GM18517 (cell line): ENCODE measurements around the gene ZNF407.

Source experiments
- ATAC-seq: cut with Tn5 transposase; IDR thresholded peaks from one replicate; pipeline ENCODE4 v1.9.1; 2021; ENCODE audit warnings: mild to moderate bottlenecking, moderate library complexity; ENCODE audit not compliant: unreplicated experiment

ZNF407 gene

DNA sequence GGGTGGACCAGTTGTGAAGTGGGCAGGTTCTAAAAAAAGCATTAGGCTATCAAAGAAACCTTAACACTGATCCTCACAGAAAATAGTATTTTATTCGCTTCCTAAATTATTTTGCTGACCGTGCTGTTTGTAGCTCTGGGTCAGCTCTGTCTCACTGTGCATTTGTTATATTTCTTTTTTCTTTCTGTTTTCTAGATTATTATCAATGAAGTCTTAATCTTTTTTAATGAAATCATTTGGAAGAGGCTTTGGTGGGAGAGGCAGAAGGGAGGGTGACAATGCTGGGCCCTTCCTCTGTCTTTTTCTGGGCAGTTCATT lies 397.7 kb downstream of the ZNF407 start:
- ATAC-seq, result no peak

DNA sequence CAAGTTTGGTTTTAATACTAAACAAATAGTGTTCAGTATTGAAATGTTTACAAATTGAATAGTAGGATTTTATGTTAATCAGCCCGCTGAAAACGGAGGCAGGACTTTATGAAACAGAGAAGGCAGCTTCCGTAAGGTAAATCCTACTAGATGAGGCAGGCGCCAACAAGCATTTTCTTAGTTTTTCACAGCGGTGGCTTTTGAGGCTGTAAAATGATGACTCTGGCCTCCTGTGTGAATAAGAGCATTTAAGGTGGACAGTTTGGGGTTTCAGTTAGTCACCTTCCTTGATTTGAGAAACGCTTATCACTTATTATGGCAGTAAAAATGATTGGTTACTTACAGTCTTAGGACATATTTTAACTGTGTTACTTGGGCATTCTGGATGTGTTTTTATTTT lies 398.4 kb downstream of the ZNF407 start:
- ATAC-seq, result no peak

DNA sequence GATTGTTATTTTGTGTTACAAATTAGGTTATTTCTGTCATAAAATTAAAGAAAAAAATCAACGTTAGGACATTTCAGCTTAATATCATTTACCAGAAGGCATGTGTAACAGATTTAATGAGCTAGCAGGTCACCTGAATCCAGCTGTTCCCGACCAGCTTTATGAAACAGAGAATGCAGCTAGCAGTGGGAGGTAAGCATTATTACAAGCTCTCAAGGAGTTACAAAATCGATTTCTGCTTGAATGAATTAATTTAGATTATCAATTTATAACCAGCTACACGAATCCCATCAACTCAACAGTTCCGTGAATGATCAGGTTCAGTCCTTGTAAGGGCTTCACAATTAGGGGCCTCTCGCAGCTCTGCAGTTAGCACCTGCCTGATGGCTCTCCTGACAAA lies 399.3 kb downstream of the ZNF407 start:
- no peak for ATAC-seq

DNA sequence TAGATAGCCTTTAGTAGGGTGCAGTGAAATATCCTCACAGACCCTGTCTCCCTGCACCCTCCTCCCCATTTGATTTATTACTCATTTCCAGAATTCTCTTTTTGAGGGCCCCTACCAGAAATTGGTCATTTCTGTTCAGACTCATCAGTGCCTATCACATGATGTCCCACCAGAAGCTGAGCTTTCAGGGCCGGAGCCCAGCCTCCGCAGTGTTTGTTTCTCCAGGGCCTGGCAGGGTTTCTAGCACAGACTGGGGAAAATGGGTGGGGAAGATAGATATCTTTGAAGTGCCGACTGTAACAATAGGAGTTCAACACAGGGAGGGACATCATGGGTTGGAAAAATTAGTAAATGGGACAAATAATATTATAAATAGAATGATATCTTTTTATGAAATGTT lies 403.2 kb downstream of the ZNF407 start:
- ATAC-seq, result no peak

DNA sequence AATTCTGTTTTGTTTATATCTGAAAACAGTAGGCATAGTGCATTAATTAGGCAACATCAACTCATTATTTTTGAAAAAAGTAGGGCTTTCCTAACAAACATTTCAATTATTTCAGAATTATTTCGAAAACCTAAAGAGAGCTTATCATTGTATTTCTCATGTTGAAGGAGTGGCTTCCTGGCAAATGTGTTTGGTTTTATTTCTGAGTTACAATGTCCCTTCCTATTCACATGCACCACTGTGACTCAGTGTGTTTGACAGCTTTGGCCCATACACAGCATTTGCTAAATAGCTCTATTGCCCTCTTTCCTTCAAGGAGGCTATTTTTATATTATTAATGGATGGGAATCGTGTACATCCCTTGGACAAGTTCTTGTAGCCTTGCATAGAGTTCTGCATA lies 405.4 kb downstream of the ZNF407 start:
- ATAC-seq, result no peak

DNA sequence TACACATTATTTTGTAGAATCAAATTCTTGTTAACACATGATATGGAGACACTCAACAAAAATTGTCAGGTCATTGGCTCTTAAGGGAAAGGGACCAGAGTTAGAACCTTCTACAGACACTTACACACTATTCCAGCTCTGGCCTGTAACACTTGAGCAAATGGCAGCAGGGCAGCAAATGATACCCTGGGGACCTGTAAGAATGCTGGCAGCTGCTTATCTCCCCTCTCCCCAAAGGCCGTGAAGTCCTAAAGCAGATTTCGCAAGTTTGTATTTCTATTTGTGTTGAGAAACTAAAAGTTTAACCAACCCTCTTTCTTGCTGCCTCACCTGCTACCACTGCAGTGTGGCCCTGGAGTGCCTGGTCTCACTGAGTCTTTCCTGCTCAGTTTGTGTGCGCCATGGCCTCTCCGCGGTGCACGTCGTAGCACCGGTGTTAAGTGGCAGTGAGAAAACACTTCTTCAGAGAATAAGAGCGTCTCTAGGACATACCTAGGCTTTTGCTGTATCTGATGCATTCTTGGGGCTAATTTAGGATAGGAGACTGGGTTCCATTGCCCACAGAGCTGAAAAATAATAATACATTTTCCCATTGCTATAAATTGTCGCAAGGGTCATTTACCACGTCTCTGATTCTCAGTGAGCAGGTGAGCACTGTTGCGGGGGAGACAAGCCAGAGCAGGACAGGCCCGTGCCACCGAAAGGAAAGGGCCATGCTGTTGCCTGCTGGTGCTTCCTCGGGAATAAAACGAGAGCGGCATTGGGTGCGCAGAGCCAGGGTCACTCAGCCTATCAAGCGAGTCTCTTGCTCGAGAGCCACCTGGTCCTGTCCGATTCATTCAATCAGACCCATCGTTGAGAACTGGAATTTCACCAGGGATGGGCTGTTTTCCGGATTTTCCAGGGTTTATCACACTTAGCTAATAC lies 406.4 kb downstream of the ZNF407 start:
- no peak for ATAC-seq

DNA sequence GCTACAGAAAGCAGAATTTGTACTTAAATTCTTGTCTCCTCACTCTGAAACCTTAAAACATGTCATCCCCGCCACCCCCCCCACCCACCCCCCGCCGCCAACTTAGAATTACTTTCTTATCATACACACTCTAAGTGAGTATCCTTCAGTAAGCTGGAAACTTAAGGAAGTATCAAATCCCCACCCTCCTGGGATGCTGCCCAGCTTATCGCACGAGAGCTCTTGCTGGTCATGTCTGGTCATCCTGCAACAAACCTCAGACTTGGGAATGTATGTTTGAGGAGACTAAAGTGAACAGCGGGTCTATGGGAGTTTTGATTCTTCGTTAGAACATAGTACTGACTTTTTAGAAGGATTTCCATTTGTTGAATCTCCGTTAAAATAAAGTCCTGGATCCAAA lies 408.0 kb downstream of the ZNF407 start:
- no peak for ATAC-seq

DNA sequence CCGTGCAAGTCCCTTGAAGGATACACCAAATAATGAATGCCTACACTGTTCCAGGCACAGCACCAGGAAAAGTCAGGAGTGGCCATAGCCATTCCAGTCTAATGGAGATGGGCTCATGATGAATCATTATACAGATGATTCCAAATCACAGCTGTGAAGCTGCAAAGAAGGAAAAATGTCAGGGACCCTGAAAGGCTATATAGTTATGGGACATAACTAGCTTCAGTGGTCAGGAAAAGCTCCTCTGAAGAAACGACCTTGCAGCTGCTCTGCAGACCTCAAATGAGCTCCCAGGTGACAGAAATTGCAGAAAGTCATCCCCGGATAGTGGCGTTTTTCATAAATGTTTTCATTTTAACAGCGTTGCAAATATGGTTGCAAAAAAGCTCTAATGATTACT lies 410.5 kb downstream of the ZNF407 start:
- ATAC-seq, result no peak

DNA sequence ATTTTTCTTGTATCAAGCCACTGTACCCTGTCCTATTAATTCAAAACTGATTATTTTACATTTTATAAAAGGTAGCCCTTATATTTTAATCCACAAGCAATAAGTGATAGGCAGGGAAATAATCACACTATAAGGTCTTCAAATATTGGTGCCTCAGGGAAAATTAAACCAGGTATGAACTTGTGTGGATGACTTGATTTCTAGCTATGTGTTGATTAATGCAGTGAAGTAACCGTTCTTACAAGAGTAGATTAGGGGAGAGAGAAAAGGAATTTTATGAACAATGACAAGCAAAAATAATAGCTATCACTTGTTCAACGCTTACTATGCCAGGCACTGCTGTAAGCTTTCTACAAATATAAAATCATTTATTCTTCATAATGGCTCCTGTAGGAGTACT lies 411.6 kb downstream of the ZNF407 start:
- no peak for ATAC-seq

DNA sequence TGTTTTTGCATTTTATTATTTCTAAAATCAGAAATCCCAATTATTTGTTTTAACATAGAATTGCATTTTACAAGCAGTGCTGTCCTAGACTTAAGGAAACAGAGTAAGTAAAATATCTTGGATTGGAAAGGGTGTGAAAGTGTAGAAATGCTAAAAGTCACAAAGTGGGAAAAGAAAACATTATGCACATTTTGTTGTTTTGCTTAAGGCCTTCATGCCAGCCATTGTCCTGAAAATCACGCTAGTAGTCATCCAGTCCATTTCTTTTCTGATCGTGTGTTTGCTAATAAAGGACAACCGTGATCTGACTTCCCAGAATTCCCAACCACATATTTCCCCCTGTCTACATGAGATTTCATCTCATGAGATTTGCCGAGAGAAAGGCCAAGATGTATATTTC lies 412.2 kb downstream of the ZNF407 start:
- no peak for ATAC-seq

DNA sequence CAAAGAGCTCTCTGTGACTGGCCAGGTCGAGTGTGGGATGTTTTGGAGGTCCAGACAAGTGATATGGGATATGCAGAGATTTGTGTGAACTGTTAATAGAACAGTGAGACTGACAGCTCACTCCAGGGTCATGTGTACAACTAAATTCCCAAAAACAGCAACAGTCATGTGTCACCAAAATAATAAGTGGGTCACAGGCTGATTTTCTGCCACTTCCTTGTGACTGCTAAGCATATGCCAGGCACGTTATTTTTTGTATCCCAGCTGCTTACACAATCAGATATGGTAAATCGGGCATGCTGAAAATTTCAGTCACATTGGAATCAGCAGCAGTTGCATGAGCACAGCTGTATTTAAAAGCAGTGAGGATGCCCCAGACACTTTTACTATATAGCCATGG lies 412.6 kb downstream of the ZNF407 start:
- ATAC-seq, result no peak

DNA sequence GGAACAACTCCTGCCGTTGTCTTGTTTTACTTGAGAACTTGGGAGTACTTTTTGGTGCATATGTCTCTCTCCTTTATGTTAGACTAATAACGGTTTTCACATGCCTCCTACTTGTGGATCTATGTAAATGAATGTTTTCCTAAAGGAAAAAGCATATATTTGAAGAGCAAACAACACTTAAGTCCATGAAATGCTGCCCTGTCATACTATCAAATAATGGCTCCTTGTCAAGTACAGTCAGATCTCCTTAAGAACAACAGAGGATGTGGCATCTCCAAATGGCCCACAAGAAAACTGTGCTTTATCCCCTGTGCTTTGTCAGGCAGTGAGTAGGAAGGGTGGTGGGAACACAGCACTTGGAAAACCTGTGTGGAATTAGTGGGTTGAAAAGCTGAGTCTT lies 413.0 kb downstream of the ZNF407 start:
- ATAC-seq, result no peak

DNA sequence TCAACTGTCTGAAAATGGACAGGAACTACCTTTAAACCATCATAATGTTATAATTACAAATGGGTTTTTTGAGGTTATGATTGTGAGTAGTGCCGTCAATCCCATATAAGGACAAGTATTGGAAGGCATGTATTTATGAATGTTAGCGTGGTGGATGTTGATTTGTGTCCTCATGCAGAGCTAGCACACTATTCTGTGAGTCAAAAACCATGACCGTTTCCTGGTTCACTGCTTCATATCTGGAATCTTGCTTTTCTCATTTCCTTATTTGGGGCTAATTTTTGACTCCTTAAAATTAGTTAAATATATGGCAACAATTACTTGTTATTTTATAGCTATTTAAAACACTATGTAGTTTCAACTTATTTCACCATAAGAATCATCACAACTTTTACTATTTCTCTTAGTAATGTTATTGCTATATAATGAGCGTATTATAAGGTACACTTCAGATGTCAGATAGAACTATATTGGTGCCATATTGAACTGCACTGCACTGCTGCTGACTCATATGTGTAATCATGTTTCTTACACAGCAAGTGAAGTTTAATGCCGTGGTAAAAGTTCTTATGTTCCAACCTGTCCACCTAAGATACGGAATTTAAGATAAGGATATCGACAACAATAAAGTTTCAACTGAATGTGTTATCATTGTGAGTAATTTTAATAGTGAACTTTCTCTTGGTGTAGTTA lies 418.5 kb downstream of the ZNF407 start:
- ATAC-seq, result peak; percentile 94

DNA sequence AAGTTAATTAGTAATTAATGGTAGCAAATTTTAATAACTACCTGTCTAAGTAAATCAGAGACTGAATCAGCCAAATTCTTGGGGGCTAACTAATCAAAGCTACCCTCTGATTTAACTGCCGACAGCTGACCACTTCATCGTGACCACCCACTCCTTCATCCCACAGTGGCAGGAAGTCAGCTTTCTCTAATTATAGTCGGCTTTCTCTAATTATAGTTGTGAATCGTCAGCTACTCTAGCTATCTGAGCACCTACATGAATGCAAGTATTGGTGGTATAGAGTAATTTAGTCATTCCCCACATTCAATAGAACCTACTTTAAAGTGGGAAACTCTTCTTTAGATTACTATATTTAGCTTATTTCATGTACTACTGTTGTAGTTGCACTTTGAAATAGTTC lies 425.8 kb downstream of the ZNF407 start:
- ATAC-seq, result peak; percentile 58

DNA sequence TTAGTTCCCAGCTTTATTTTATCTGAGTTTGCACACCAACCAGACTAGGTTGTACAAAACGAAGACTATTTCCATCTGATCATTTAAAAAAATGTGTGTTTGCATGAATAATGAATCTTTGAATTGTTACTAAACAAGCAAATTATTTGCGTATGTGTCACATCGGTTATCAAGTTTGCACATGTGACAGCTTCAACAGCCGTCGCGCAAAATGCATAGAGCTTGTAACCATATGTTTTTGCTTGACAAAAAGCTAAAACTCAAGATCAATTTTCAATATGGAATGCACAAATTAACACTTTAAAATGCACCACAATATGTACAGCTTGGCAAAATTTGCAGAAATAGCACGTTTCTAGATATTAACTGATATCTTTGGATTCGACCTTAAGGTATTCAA lies 427.2 kb downstream of the ZNF407 start:
- no peak for ATAC-seq

DNA sequence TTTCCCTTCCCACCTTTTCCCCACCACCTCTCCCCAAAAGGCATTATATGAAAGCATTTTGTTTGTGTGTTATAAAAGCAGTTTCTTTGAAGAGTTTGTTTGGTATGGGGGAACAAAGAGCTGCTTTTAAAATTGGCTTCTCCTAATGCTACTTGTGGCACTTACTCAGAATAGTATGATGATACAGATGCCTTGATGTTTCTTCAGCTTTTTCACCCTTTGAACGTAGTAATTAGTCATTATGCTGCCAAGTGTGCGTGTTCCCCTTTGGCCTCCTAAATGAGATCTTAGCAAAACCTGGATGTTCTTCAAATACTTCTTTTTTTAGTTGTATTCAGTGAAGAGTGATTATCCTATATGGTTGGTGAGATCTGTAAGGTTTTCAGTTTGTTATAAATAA lies 427.9 kb downstream of the ZNF407 start:
- ATAC-seq, result no peak

DNA sequence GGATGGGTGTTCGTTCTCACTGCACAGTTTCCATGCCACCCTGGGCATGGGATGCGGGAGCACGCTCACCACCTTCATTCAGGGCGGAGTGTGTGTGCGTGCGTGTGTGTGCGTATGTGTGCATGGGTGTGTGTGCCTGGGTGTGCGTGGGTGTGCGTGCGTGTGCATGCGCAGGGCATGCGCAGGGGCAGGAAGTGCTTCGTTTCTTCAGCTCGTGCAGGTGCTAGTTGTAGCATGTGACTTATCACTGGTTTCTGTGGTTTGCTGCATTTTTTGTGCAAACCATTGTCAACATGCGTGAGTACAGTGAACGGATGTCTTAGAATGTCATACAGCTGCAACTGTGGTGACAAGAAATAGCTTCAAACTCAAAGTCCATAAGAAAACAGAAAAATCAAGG lies 431.8 kb downstream of the ZNF407 start:
- ATAC-seq, result no peak

DNA sequence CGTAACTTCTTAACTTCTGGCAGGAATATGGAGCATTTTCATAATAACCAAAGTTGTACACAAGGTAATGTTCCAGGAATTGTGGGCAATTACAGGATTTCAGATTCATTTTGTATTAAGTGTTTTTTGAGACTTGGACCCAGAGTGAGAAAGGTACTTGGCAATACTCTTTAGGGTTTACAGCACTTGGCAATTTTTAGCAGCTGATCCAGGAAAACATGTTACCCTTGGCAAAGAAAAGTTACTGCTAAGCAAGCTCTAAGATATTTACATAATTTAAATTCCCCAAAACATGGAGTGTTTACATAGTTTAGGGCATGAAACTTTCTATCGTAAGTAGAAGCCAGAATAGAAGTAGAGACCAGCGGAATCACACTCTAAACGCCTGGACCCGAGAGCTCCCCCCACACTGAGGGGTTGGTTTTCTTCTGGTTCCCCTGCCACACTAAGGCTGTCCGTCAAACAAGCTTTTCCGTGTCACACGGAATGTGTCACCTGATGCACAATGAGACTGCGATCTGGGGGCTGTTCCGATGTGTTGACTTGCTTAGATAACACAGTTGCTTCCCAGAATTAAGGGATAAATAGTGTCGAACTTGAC lies 434.1 kb downstream of the ZNF407 start:
- ATAC-seq, result no peak

DNA sequence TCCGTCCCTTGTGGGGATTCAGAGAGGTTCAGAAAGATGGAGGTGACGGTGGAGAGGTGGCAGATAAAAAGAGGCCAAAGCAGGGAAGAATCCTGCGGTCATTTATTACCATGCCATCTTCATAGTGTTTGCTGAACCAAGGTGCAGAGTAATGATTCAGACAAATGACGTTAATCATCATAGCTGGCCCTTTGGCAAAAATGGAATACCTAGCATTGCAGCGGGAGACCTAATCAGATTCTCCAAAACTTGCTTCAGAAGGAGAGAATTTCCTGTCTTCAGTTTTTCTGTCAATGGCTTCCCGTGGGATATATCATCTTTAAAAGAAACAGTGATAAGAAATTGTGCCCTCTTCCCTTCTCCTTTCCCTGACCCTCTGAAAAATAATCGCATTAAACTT lies 435.8 kb downstream of the ZNF407 start:
- no peak for ATAC-seq

DNA sequence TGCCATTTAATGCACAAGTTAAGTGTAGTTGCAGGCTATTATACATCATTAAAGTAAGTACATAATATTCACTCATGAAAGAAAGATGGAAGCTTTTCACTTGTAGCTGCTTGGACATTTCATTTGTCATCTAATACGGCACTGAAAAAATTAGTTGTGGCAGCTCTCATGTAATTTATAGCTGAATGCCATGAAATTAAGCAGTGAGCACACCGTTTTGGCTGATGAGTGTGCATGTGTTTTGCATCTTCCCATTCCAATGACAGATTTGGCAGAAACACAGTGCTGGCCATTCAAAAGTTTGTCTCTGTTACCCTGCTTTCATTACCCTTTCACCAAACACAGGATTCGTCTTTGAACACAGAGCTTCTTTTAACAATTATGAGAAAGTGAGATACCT lies 437.3 kb downstream of the ZNF407 start:
- ATAC-seq, result no peak

DNA sequence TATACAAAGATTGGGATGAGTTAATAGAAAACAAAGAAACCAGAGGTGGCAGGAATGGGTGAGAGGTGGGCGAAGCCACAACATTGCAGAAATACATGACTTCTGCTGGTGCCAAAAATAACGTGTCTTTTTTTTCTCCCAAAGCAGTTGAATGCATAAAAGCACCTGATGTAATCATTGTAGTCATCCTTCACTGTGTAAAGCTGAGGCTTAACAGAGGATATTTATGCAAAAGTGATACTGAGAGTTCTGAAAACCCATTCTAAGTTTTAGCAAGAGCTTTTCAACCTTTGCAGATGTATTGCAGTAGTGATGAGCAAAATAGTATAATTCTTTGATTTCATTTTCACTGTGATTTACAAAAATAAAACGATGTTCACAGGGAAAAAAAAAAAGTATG lies 438.3 kb downstream of the ZNF407 start:
- ATAC-seq, result no peak
